HCT116 (cell line): Measurements from ENCODE around the gene RBM27. TPM values are rescaled to one million over a fixed set of nuclear protein-coding genes. Genes with fewer than 3 reads are reported as not detected.
"Not testable (repeated sequence)": the region's sequence is repeated elsewhere in the genome, so short reads cannot be mapped to it uniquely, and the experiment has no call there.

Experiments used
- ATAC-seq: fragments of 200-7000 bp; cut with Tn5 transposase; 2 replicates; pipeline ENCODE4 v1.9.1; 2020; ENCODE audit warnings: mild to moderate bottlenecking, moderate library complexity
- BruUV-seq: library from RNA; stranded (reverse); fragments of 400-500 nt; replicated peaks from 2 replicates; lab custom pipeline; 2021; lab: Mats Ljungman, UMichigan
- CTCF ChIA-PET: fragments of 300-600 bp; sonication (Branson Sonifier 250); formaldehyde crosslinking; loops from one replicate; lab custom pipeline; 2021; ENCODE audit warnings: antibody characterized with exemption; lab: Charles Lee
- POLR2A ChIA-PET: fragments of 300-600, 350-600 bp; sonication (Branson Sonifier 250); formaldehyde crosslinking; loops from one replicate; lab custom pipeline; 2021; ENCODE audit warnings: antibody characterized with exemption; lab: Charles Lee
- RAD21 ChIA-PET, 2 experiments: fragments of 300-600 bp; sonication (Branson Sonifier 250); formaldehyde crosslinking; loops; one replicate each; lab custom pipeline; 2023; ENCODE audit warnings: low total read pairs in 2 of 2; ENCODE audit not compliant: uncharacterized antibody in 2 of 2, unreplicated experiment in 2 of 2, low non-redundant PET in 1 of 2; lab: Charles Lee
- DNase-seq: peaks from one replicate; pipeline ENCODE4 v3.0.0-alpha.2; 2010; ENCODE audit warnings: low read depth, low spot score
- H2AFZ ChIP-seq: fragments of 200-600 bp; shearing (Covaris generic), sonication (generic); 2 replicates; pipeline ENCODE4 v1.6.1; 2017; ENCODE audit warnings: low read depth, mixed run types, mixed read lengths, antibody characterized with exemption, low read length; ENCODE audit not compliant: poor library complexity, severe bottlenecking
- H3K27ac ChIP-seq: 2 replicates; pipeline ENCODE4 v1.5.1; 2012; ENCODE audit warnings: low read depth, low read length
- H3K27me3 ChIP-seq: fragments of 200-600 bp; sonication (generic); 2 replicates; pipeline ENCODE4 v1.6.1; 2016; ENCODE audit warnings: mixed run types, low read length, mixed read lengths; ENCODE audit not compliant: insufficient read depth
- H3K36me3 ChIP-seq, 2 experiments: fragments of 200-500 bp in 1 of 2; fragments of 200-600 bp in 1 of 2; sonication (Bioruptor generic) in 1 of 2; sonication (generic) in 1 of 2; 2 replicates each; pipeline versions ENCODE4 v1.5.1 to v1.6.1; 2014 to 2016; ENCODE audit warnings: low read length in 2 of 2, inconsistent platforms in 1 of 2, mixed read lengths in 1 of 2, mixed run types in 1 of 2; ENCODE audit not compliant: insufficient read depth in 2 of 2, control insufficient read depth in 1 of 2
- H3K4me1 ChIP-seq, 2 experiments: fragments of 200-600 bp in 1 of 2; sonication (generic) in 1 of 2; 2 replicates each; pipeline versions ENCODE4 v1.5.1 to v1.6.1; 2012 to 2017; ENCODE audit warnings: low read length in 2 of 2, inconsistent platforms in 1 of 2, mild to moderate bottlenecking in 1 of 2, mixed read lengths in 1 of 2, mixed run types in 1 of 2, moderate library complexity in 1 of 2; ENCODE audit not compliant: insufficient read depth in 2 of 2, control insufficient read depth in 1 of 2
- H3K4me2 ChIP-seq: fragments of 200-600 bp; sonication (generic); 2 replicates; pipeline ENCODE4 v1.6.1; 2017; ENCODE audit warnings: mixed run types, low read length, mixed read lengths
- H3K4me3 ChIP-seq, 2 experiments: fragments of 200-600 bp in 1 of 2; sonication (generic) in 1 of 2; replicated peaks in 1 of 2; 2 replicates each; pipeline ENCODE4 v1.5.1; 2011 to 2016; ENCODE audit warnings: low read length in 2 of 2, control low read depth in 1 of 2, low read depth in 1 of 2, mild to moderate bottlenecking in 1 of 2, mixed read lengths in 1 of 2, mixed run types in 1 of 2
- H3K79me2 ChIP-seq: fragments of 200-600 bp; sonication (generic); 2 replicates; pipeline ENCODE4 v1.6.1; 2017; ENCODE audit warnings: mild to moderate bottlenecking, mixed run types, low read length, moderate library complexity, mixed read lengths; ENCODE audit not compliant: insufficient read depth
- H3K9ac ChIP-seq: fragments of 200-600 bp; sonication (generic); 2 replicates; pipeline ENCODE4 v1.6.1; 2016; ENCODE audit warnings: low read length, mixed read lengths
- H3K9me2 ChIP-seq: fragments of 200-600 bp; sonication (generic), shearing (Covaris generic); 2 replicates; pipeline ENCODE4 v1.6.1; 2017; ENCODE audit warnings: mixed run types, mild to moderate bottlenecking, moderate library complexity; ENCODE audit not compliant: insufficient read depth
- H3K9me3 ChIP-seq, 2 experiments: fragments of 200-500 bp in 1 of 2; fragments of 200-600 bp in 1 of 2; sonication (Bioruptor generic) in 1 of 2; sonication (generic) in 1 of 2; 2 replicates each; pipeline ENCODE4 v1.6.1; 2014 to 2017; ENCODE audit warnings: low read length in 2 of 2, mixed read lengths in 2 of 2, inconsistent platforms in 1 of 2, low read depth in 1 of 2, mild to moderate bottlenecking in 1 of 2, mixed run types in 1 of 2, moderate library complexity in 1 of 2; ENCODE audit not compliant: control insufficient read depth in 1 of 2, insufficient read depth in 1 of 2
- H4K20me1 ChIP-seq: fragments of 200-600 bp; sonication (generic), shearing (Covaris generic); 2 replicates; pipeline ENCODE4 v1.6.1; 2017; ENCODE audit warnings: mixed run types, mild to moderate bottlenecking, moderate library complexity; ENCODE audit not compliant: insufficient read depth
- CBX3 ChIP-seq: IDR thresholded peaks from 2 replicates; pipeline ENCODE4 v1.6.1; 2012; ENCODE audit warnings: low read depth
- CEBPB ChIP-seq: IDR thresholded peaks from 2 replicates; pipeline ENCODE4 v1.6.1; 2012; ENCODE audit warnings: low read depth
- ELF1 ChIP-seq: IDR thresholded peaks from 2 replicates; pipeline ENCODE4 v1.6.1; 2012; ENCODE audit warnings: low read depth, borderline replicate concordance
- EZH2 ChIP-seq: fragments of 200-600 bp; sonication (generic); IDR thresholded peaks from 2 replicates; pipeline ENCODE4 v1.6.1; 2017; ENCODE audit warnings: antibody characterized with exemption, mixed run types
- JUND ChIP-seq: IDR thresholded peaks from 2 replicates; pipeline ENCODE4 v1.6.1; 2012
- MAX ChIP-seq: IDR thresholded peaks from 2 replicates; pipeline ENCODE4 v1.6.1; 2012
- POLR2A ChIP-seq: IDR thresholded peaks from 2 replicates; pipeline ENCODE4 v1.7.0; 2011; ENCODE audit warnings: borderline replicate concordance; ENCODE audit not compliant: insufficient read depth, insufficient read length; ENCODE audit errors: extremely low read depth
- POLR2AphosphoS5 ChIP-seq: IDR thresholded peaks from 2 replicates; pipeline ENCODE4 v1.6.1; 2011; ENCODE audit warnings: mild to moderate bottlenecking, low read depth, low read length, moderate library complexity
- RAD21 ChIP-seq: IDR thresholded peaks from 2 replicates; pipeline ENCODE4 v1.6.1; 2012; ENCODE audit warnings: low read depth, mild to moderate bottlenecking
- SIN3A ChIP-seq: IDR thresholded peaks from 2 replicates; pipeline ENCODE4 v1.6.1; 2012; ENCODE audit warnings: low read depth
- SP1 ChIP-seq: IDR thresholded peaks from 2 replicates; pipeline ENCODE4 v1.6.1; 2012; ENCODE audit warnings: low read depth
- SRF ChIP-seq: IDR thresholded peaks from 2 replicates; pipeline ENCODE4 v1.6.1; 2012; ENCODE audit warnings: low read depth
- YY1 ChIP-seq: IDR thresholded peaks from 2 replicates; pipeline ENCODE4 v1.6.1; 2011; ENCODE audit warnings: low read length, low read depth, moderate library complexity, mild to moderate bottlenecking; ENCODE audit not compliant: insufficient replicate concordance; ENCODE audit errors: extremely low read depth
- ZBTB33 ChIP-seq: IDR thresholded peaks from 2 replicates; pipeline ENCODE4 v1.6.1; 2011; ENCODE audit warnings: mild to moderate bottlenecking, low read length, moderate library complexity; ENCODE audit not compliant: insufficient replicate concordance; ENCODE audit errors: extremely low read depth
- ZFX ChIP-seq: fragments of 450-650 bp; IDR thresholded peaks from 2 replicates; pipeline ENCODE4 v1.6.1; 2017
- ZNF274 ChIP-seq: fragments of 200-500 bp; sonication (Bioruptor generic); IDR thresholded peaks from 2 replicates; pipeline ENCODE4 v1.6.1; 2014; ENCODE audit warnings: mild to moderate bottlenecking, low read depth, low read length, inconsistent platforms
- intact Hi-C: fragments of 100-400 bp; cut with micrococcal nuclease; formaldehyde crosslinking; loops from 2 replicates; pipeline ENCODE4 v1.10.0; 2022
- total RNA-seq: library from RNA; stranded (reverse); gene quantifications from one replicate; pipeline ENCODE4 v1.2.1, GENCODE V29; 2021; ENCODE audit not compliant: unreplicated experiment
- TF ChIP-seq, protein P1 (sequence below): IDR thresholded peaks from 2 replicates; pipeline ENCODE4 v1.6.1; 2012
- TF ChIP-seq, protein P2 (sequence below): IDR thresholded peaks from 2 replicates; pipeline ENCODE4 v1.6.1; 2012; ENCODE audit warnings: low read depth

The RBM27 gene
- total RNA-seq, 1 experiment from 2014 or later: 15.2 TPM

DNA sequence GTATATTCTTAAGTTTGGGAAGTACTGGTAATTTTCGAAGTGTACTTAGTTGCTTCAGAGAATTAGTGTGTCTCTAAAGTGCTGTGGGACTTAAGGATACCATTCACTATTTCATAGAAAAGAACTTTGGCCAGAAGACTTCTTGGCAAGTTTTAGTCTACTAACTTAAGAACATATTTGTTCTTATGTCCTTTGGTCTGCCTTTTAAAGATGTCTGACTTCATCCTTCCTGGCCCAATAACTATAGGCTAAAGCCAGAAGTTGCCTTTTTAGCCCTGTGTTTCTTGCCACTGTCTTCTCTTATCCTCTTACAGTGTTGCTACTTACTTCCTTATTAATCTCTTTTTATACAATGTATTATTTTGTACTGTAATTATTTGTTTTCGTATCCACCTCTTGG is 6.3 kb downstream of the RBM27 start:
- CTCF ChIA-PET: no interaction called here
- H3K4me3 ChIP-seq: no peak overlapping the region
- no peaks in the 10 kb centered on the region for H3K36me3 ChIP-seq
- H3K27ac ChIP-seq: no peak overlapping the region
- RAD21 ChIA-PET: no interaction called here
- TF ChIP-seq SIN3A (no peak), SRF (no peak), JUND (no peak), EZH2 (no peak), POLR2A (no peak), ZNF274 (no peak), POLR2AphosphoS5 (no peak), MAX (no peak), CBX3 (no peak), SP1 (no peak), ZBTB33 (no peak), RAD21 (no peak), YY1 (no peak), ZFX (no peak), CEBPB (no peak), ELF1 (no peak)
- TF ChIP-seq, protein P1, sequence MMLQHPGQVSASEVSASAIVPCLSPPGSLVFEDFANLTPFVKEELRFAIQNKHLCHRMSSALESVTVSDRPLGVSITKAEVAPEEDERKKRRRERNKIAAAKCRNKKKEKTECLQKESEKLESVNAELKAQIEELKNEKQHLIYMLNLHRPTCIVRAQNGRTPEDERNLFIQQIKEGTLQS: no peak
- TF ChIP-seq, protein P2, sequence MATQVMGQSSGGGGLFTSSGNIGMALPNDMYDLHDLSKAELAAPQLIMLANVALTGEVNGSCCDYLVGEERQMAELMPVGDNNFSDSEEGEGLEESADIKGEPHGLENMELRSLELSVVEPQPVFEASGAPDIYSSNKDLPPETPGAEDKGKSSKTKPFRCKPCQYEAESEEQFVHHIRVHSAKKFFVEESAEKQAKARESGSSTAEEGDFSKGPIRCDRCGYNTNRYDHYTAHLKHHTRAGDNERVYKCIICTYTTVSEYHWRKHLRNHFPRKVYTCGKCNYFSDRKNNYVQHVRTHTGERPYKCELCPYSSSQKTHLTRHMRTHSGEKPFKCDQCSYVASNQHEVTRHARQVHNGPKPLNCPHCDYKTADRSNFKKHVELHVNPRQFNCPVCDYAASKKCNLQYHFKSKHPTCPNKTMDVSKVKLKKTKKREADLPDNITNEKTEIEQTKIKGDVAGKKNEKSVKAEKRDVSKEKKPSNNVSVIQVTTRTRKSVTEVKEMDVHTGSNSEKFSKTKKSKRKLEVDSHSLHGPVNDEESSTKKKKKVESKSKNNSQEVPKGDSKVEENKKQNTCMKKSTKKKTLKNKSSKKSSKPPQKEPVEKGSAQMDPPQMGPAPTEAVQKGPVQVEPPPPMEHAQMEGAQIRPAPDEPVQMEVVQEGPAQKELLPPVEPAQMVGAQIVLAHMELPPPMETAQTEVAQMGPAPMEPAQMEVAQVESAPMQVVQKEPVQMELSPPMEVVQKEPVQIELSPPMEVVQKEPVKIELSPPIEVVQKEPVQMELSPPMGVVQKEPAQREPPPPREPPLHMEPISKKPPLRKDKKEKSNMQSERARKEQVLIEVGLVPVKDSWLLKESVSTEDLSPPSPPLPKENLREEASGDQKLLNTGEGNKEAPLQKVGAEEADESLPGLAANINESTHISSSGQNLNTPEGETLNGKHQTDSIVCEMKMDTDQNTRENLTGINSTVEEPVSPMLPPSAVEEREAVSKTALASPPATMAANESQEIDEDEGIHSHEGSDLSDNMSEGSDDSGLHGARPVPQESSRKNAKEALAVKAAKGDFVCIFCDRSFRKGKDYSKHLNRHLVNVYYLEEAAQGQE: no peak
- H3K9me2 ChIP-seq: no peaks in the 10 kb centered on the region
- BruUV-seq: no TSS peak
- ATAC-seq (no peak), DNase-seq (no peak)
- H3K4me2 ChIP-seq: no peak overlapping the region
- peaks cover 97% of the 10 kb centered on the region for H3K79me2 ChIP-seq
- no peaks in the 10 kb centered on the region for H3K9me3 ChIP-seq
- POLR2A ChIA-PET: no interaction called here
- H3K9ac ChIP-seq: no peak overlapping the region
- intact Hi-C loops: no loop called here
- peaks cover 21% of the 10 kb centered on the region; the same call in 1 of the 2 replicates for H4K20me1 ChIP-seq
- no peaks in the 10 kb centered on the region for H3K27me3 ChIP-seq
- no peak overlapping the region for H2AFZ ChIP-seq
- peaks cover 5 to 22% of the 10 kb centered on the region in 2 experiments; a peak in 3 of 4 replicates for H3K4me1 ChIP-seq

GRCh38 chr5:146210810-146211209 is 7.4 kb downstream of the RBM27 start:
- POLR2A ChIA-PET, intact Hi-C loops, H3K9me2 ChIP-seq, CTCF ChIA-PET, H3K4me2 ChIP-seq, H3K27me3 ChIP-seq, ATAC-seq, RAD21 ChIA-PET, H3K9ac ChIP-seq, H3K27ac ChIP-seq, H3K4me3 ChIP-seq, BruUV-seq, H2AFZ ChIP-seq, DNase-seq, H3K9me3 ChIP-seq, H3K36me3 ChIP-seq: not testable (repeated sequence)
- Histone ChIP-seq H3K4me1 (peaks cover 5 to 11% of the 10 kb centered on the region in 2 experiments; a peak in 2 of 4 replicates), H3K79me2 (peaks cover 97% of the 10 kb centered on the region), H4K20me1 (peaks cover 21% of the 10 kb centered on the region; the same call in 1 of the 2 replicates)
